HUES64 (cell line): ENCODE measurements around the gene SFMBT1.

Source experiments
- H3K27ac ChIP-seq: 2 replicates; pipeline ENCODE4 v1.7.0; 2013; ENCODE audit warnings: low read depth, low read length, inconsistent platforms
- H3K27me3 ChIP-seq: 2 replicates; pipeline ENCODE4 v1.6.1; 2013; ENCODE audit warnings: mild to moderate bottlenecking, low read length; ENCODE audit not compliant: insufficient read depth
- H3K36me3 ChIP-seq: 2 replicates; pipeline ENCODE4 v1.6.1; 2013; ENCODE audit warnings: mild to moderate bottlenecking, low read length; ENCODE audit not compliant: insufficient read depth
- H3K4me1 ChIP-seq: 2 replicates; pipeline ENCODE4 v1.6.1; 2013; ENCODE audit warnings: mild to moderate bottlenecking, low read length, moderate library complexity; ENCODE audit not compliant: insufficient read depth
- H3K4me3 ChIP-seq: 2 replicates; pipeline ENCODE4 v1.5.1; 2013; ENCODE audit warnings: mild to moderate bottlenecking, low read length, moderate library complexity
- H3K9ac ChIP-seq: 2 replicates; pipeline ENCODE4 v1.6.1; 2013; ENCODE audit warnings: mild to moderate bottlenecking, low read depth, low read length
- H3K9me3 ChIP-seq: 2 replicates; pipeline ENCODE4 v1.6.1; 2013; ENCODE audit warnings: low read depth, low read length; ENCODE audit not compliant: insufficient read depth
- WGBS: fragments of 150-250, 120-280 bp; methylation state at CpG from one replicate; pipeline ENCODE4 v1.1.7; 2013; ENCODE audit warnings: missing lambda C conversion rate; 5-methylcytosine and 5-hydroxymethylcytosine counted together

Gene SFMBT1

DNA sequence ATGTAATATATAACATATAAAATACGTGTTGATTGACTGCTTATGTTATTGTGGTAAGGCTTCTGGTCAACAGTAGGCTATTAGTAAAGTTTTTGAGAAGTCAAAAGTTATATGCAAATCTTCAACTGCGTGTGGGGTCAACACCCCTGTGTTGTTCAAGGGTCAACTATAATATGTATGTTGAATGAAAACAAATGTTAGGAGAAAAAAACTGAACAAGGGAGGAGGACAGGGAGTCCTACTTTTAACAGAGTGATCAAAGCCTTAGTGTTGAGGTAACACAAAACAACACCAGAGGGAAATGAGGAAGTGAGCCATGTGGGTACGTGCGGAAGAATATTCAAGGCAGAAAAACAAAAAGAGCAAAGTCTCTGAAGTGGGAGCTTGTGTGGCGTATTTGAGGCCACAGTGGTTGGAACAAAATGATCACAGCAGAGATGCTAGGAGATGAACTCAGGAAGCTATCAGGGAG lies 62.5 kb downstream of the SFMBT1 start:
- 90% methylated on average over 5 of the region's 5 CpGs for whole genome bisulfite sequencing
- Histone ChIP-seq H3K27me3 (no peaks in the 10 kb centered on the region), H3K4me3 (no peak overlapping the region)

DNA sequence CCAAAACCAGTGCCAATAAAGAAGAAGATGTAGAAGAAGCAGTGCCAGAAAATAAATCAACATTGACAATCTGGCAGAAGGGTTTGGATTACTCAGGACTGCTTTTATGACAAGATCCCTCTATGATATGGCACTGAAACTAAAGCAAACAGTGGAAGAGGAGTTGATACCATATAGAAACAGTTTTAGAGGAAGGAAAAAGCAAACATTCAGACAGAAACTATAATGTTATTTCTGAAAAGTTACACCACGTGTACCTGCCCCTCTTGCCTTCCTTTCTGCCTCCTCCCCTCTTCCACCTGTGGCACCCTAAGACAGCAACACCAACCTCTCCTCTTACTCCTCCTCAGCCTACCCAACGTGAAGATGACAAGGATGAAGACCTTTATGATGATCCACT lies 63.0 kb downstream of the SFMBT1 start:
- Histone ChIP-seq H3K4me3 (no peak overlapping the region), H3K9me3 (no peaks in the 10 kb centered on the region), H3K27me3 (no peaks in the 10 kb centered on the region), H3K36me3 (no peaks in the 10 kb centered on the region), H3K27ac (no peak overlapping the region), H3K4me1 (no peaks in the 10 kb centered on the region), H3K9ac (no peak overlapping the region)
- 91% methylated on average over 1 of the region's 2 CpGs for WGBS

More for the DNA sequence above, 62.5 kb downstream of the SFMBT1 start:
- Histone ChIP-seq H3K36me3 (no peaks in the 10 kb centered on the region), H3K4me1 (no peaks in the 10 kb centered on the region), H3K9ac (no peak overlapping the region), H3K9me3 (no peaks in the 10 kb centered on the region), H3K27ac (no peak overlapping the region)

DNA sequence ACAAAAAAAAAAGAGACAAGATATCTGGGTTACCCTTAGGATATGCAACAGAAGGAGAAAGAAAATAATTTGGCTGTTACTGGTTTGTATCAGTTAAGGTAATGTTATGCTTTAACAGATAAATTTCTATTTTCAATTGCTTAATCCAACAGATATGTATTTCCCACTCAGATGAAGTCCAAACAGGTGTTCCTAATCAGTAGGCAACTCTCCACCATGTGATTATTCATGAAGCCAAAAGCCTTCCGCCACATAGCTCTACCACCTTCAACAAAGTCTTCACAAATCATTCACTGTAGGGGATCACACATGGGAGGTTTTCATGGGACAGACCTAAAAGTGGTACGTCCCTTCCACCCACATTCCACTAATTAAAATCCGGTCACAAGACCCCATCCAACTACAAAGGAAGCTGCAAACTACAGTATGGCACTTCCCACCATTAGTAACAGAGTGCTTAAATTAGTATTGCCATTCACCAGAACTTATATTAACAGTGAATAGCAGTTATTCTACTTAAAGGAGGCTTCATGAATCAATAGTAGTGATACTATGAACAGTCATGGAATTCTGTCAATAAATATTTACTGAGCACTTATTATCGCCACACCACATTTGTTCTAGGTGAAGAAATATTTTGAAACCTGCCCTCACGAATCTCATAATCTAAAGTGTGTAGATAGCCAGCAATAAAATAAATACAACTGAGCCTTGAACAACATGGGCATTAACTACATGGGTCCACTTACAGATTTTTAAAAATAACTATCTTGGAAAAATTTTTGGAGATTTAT lies 66.5 kb downstream of the SFMBT1 start:
- WGBS: 87% methylated on average over 3 of the region's 5 CpGs
- no peak overlapping the region for H3K27ac ChIP-seq

DNA sequence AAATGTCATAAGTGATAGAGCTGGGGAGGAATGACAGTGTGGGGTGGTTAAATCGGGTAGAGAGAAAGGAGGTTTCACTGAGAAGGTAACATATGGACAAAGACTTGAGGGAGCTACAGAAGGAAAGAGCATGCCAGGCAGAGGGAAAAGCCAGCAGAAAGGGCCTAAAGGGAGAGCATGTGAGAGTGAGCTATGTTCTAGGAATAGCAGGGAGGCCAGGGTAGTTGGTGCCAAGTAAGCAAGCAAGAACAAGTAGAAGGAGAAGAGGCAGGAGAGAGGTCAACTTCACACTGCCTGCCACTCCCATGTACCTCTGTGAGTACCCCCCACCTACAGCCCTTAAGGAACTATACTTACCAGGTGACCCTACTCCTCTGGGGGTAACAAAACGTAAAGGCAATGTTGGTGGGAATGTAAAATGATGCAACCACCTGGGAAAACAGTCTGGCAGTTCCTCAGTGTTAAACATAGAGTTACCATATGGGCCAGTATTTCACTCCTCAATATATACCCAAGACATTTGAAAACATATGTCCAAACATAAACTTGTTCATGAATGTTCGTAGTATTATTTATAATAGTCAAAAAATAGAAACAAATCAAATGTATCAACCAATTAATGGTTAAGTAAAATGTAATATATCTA lies 67.6 kb downstream of the SFMBT1 start:
- Histone ChIP-seq H3K9me3 (no peaks in the 10 kb centered on the region), H3K4me1 (no peaks in the 10 kb centered on the region), H3K36me3 (no peaks in the 10 kb centered on the region), H3K4me3 (no peak overlapping the region), H3K27ac (no peak overlapping the region), H3K27me3 (no peaks in the 10 kb centered on the region), H3K9ac (no peak overlapping the region)
- 91% methylated on average over 2 of the region's 3 CpGs for WGBS

More for the DNA sequence above, 66.5 kb downstream of the SFMBT1 start:
- no peak overlapping the region for H3K4me3 ChIP-seq
- no peaks in the 10 kb centered on the region for H3K36me3 ChIP-seq
- no peaks in the 10 kb centered on the region for H3K27me3 ChIP-seq
- H3K4me1 ChIP-seq: no peaks in the 10 kb centered on the region
- H3K9ac ChIP-seq: no peak overlapping the region
- no peaks in the 10 kb centered on the region for H3K9me3 ChIP-seq

DNA sequence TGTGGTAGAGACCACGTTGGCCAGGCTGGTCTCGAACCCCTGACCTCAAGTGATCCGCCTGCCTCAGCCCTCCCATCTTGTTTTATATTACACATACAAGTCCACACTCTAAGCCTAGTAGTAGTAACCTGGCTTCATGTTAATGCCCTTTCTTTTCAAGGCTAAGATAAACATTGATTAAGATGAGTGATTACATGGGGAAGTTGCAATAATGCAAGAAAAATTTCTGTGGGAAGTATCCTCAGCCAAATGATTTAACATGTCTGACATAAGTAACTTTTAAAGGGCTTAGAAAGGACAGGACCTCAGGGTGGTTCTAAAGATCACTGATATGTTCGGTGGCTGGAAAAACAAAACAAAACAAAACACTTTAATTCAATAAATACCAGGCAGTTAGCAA lies 72.1 kb downstream of the SFMBT1 start:
- Histone ChIP-seq H3K4me1 (no peaks in the 10 kb centered on the region), H3K4me3 (no peak overlapping the region), H3K36me3 (no peaks in the 10 kb centered on the region), H3K9me3 (no peaks in the 10 kb centered on the region), H3K9ac (no peak overlapping the region), H3K27ac (no peak overlapping the region), H3K27me3 (no peaks in the 10 kb centered on the region)
- 97% methylated on average over 4 of the region's 4 CpGs for WGBS

DNA sequence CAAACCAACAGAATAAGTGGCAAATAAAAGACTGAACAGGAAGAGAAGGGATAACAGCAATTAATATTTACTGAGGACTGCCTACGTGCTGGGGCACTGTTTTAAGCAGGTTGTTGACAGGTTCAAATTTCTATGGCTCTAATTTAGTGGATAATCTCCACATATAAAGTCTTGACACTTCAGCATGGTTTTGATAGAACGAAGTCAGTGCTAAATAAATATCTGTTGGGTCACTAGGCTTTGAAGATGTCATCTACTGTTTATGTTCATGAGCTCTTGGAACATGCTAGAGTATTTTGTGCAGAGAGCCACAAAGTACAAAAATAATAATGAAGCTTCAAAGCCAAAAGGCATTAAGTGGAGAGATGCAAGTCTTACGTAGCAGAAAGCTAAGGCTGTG lies 74.0 kb downstream of the SFMBT1 start:
- Histone ChIP-seq H3K4me3 (no peak overlapping the region), H3K4me1 (no peaks in the 10 kb centered on the region), H3K9ac (no peak overlapping the region), H3K36me3 (no peaks in the 10 kb centered on the region), H3K27ac (no peak overlapping the region), H3K9me3 (no peaks in the 10 kb centered on the region), H3K27me3 (no peaks in the 10 kb centered on the region)
- 91% methylated on average over 3 of the region's 3 CpGs for WGBS

DNA sequence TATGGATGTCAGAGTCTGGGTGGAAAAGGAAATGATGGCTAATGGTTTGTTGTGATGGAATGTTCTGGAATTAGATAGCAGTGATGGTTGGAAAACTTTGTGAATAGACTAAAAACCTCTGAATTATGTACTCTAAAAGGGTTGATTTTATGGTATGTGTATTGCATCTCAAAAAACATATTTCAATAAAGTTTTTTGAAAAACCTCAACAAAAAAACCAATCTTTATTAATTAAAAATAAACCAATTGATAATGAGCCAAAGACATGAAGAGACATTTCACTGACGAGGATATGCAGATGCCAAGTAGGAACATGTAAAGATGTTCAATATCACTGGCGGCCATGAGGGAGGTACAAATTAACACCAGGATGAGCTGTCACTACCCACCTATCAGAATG lies 78.5 kb downstream of the SFMBT1 start:
- Histone ChIP-seq H3K36me3 (no peaks in the 10 kb centered on the region), H3K4me3 (no peak overlapping the region), H3K4me1 (no peaks in the 10 kb centered on the region), H3K27me3 (no peaks in the 10 kb centered on the region), H3K9ac (no peak overlapping the region), H3K9me3 (no peaks in the 10 kb centered on the region), H3K27ac (no peak overlapping the region)
- WGBS: 100% methylated on average over 2 of the region's 2 CpGs

DNA sequence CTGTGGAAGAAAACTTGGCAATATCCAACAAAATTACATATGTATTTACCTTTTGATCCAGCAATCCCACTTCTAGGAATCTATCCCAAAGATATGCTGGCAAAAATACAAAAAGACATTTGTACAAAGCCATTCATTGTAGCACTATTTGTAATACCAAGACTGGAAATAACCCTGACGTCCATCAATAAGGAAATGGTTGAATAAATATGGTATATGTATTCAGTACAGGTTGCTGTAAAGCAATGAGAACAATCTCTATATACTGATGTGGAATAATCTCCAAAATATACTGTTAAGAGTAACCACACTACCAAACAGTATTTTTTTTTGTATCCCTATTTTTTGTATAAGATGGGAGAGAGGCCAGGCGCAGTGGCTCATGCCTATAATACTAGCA lies 83.7 kb downstream of the SFMBT1 start:
- Histone ChIP-seq H3K9ac (no peak overlapping the region), H3K9me3 (no peaks in the 10 kb centered on the region), H3K27ac (no peak overlapping the region), H3K4me3 (no peak overlapping the region), H3K36me3 (no peaks in the 10 kb centered on the region), H3K27me3 (no peaks in the 10 kb centered on the region), H3K4me1 (no peaks in the 10 kb centered on the region; the same call in 1 of the 2 replicates)
- 100% methylated on average over 2 of the region's 2 CpGs for WGBS

DNA sequence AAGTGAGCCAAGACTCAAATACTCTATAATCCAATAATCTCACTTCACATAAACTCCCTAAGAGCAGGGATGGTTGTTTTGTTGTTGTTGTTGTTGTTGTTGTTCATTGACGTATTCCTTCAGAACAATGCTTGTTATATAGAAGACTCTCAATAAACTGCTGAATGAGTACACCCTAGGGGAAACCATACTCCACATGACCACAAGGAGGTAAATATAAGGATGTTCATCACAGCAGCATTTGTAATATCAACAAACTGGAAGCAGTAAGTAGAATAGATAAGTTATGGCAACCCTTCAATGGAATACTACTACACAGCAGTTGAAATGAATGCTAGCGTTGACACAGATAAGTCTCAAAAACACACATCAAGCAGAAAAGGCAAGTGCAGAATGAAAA lies 86.1 kb downstream of the SFMBT1 start:
- no peaks in the 10 kb centered on the region for H3K9me3 ChIP-seq
- H3K4me1 ChIP-seq: no peaks in the 10 kb centered on the region; the same call in 1 of the 2 replicates
- H3K36me3 ChIP-seq: no peaks in the 10 kb centered on the region
- no peak overlapping the region for H3K9ac ChIP-seq
- H3K27ac ChIP-seq: no peak overlapping the region
- no peak overlapping the region for H3K4me3 ChIP-seq
- WGBS: 100% methylated on average over 1 of the region's 2 CpGs
- H3K27me3 ChIP-seq: no peaks in the 10 kb centered on the region

DNA sequence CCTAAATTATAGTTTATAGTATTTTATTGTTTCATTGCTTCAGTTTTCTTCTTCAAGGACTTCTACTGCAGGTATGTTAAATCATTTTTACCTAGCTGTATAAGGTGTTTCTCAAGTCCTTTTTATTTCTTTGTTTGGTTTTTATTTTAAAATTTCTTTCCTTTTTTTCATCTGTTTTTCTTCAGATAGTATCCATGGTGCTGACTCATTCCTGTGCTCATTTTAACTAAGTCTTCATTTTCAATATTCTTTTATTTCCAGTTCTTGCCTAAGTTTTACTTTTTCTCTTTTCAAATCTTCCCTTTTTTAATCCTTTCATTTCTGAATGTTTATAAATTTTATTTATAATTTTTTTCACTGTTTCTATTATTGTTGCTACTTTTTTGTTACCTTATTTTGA lies 106.3 kb downstream of the SFMBT1 start:
- H3K27me3 ChIP-seq: no peaks in the 10 kb centered on the region
- no peak overlapping the region for H3K4me3 ChIP-seq
- H3K27ac ChIP-seq: no peak overlapping the region
- no peaks in the 10 kb centered on the region for H3K9me3 ChIP-seq
- no peak overlapping the region for H3K9ac ChIP-seq
- no peaks in the 10 kb centered on the region for H3K36me3 ChIP-seq
- no peaks in the 10 kb centered on the region for H3K4me1 ChIP-seq

DNA sequence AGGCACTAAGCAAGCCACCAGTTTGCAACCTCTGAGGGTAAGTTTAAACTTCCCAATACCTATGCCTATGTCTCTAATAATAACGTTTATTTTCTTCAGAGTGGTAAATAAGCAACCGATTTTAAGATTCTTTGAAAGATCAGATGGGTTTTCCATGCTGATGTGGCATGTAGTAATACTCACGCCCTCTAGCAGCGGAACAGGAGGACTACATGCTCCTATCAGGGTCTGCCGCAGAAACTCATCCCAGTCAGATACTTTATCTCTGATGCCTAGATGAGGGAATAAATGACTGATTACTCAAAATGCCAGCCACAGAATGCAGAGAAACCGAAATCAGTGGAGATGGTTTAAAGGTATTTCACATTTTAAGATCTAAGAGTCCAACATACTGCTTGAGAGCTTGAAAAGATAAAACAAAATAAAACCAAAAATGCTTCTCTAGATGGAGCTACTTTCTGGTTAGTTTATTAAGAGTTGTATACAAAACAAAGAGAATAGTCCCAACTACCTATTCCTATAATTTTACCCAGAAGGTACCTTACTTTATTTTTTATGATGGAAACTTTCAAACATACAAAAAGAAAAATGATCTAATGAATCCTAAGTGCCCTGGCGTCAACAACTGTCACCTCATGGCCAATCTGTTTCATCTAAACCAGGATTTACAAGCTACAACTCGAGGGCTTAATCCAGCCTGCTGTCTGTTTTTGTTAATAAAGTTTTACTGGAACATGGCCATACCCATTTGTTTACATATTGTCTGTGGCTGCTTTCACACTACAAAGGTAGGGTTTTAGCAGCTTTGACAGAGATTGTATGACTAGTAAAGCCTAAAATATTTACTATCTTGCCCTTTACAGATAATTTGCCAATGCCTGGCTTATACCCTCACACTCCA lies 111.0 kb downstream of the SFMBT1 start:
- WGBS: 32% methylated on average over 8 of the region's 8 CpGs
- Histone ChIP-seq H3K27ac (no peak overlapping the region), H3K4me3 (no peak overlapping the region), H3K36me3 (no peaks in the 10 kb centered on the region), H3K27me3 (no peaks in the 10 kb centered on the region), H3K4me1 (no peaks in the 10 kb centered on the region), H3K9ac (no peak overlapping the region), H3K9me3 (no peaks in the 10 kb centered on the region)
